Measurements from ENCODE around the gene PLP2. TPM values are rescaled to one million over a fixed set of nuclear protein-coding genes. Genes with fewer than 3 reads are reported as not detected.
A peak's percentile ranks its signal among the peaks of the same experiment; 100 is the strongest.

PLP2 gene
- polyA plus RNA-seq, 3 donors = 280 to 374 (median 330) TPM

DNA sequence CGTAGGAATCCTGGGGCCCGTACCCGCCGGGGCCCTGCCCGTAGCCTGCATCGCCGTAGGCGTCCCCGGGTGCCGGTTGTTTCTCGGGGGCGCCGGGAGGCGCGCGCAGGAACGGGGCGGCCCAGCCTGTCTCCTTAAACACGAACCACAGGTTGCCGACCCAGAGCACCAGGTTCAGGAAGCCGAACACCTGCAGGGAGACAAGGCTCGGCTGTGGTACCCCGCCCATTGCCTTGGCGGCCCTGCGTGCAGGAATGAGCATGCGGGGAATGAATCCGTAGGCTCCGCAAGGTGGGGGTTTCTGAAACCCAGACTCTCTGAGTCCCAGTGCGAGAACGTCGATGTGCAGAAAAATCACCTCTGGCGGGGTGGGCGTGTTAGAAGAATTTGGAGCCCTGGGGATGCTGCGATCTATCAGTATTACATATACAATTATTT lies 19.9 kb downstream of the PLP2 start:
- whole genome bisulfite sequencing (ENCODE audit: insufficient coverage) = under 1% methylated on average over 25 of the region's 34 CpGs
- Mint-ChIP-seq H3K4me3 (peak overlapping the region; percentile 63 to 75), H3K9me3 (peaks cover 0 to 8% (median 4%) of the 10 kb centered on the region in 7 donors), H3K27ac (peak overlapping the region; percentile 37 to 95 (median 77)), H3K36me3 (peaks cover 0 to 2% of the 10 kb centered on the region in 2 donors), H3K27me3 (ENCODE audit: low read depth in 3 of 3) (peaks cover 1 to 8% (median 2%) of the 10 kb centered on the region in 3 donors), H3K4me1 (peaks cover 38% of the 10 kb centered on the region)
- peak overlapping the region; percentile 82 for H3K4me2 ChIP-seq (replicated peaks; ENCODE audit: extremely low read depth, low read length, poor library complexity, severe bottlenecking)
- peak overlapping the region; percentile 49 to 79 (median 49) for H3K4me3 ChIP-seq (replicated peaks in 1 of 3; ENCODE audit: low read depth in 2 of 3, low read length in 3 of 3)
- H3K4me1 ChIP-seq (ENCODE audit: control insufficient read depth in 1 of 2, insufficient read depth in 2 of 2, low read length in 2 of 2) = peaks cover 2 to 35% of the 10 kb centered on the region in 2 donors
- H3K9ac ChIP-seq (ENCODE audit: insufficient read depth, low read length, poor library complexity, severe bottlenecking) = peak overlapping the region; percentile 70
- peak overlapping the region; percentile 84 for H2AFZ ChIP-seq (ENCODE audit: insufficient read depth, low read depth, low read length, poor library complexity, severe bottlenecking)
- no peaks in the 10 kb centered on the region for H3K9me3 ChIP-seq (replicated peaks in 1 of 2; ENCODE audit: control insufficient read depth in 1 of 2, insufficient read depth in 1 of 2, low read length in 2 of 2)
- intact Hi-C loops (cut with micrococcal nuclease) = no loop called here
- peak overlapping the region; percentile 52 to 78 for H3K27ac ChIP-seq (ENCODE audit: low read depth in 1 of 2, low read length in 2 of 2)
- no peaks in the 10 kb centered on the region for H4K20me1 ChIP-seq (ENCODE audit: insufficient read depth, low read length)
- TF ChIP-seq, protein P1, sequence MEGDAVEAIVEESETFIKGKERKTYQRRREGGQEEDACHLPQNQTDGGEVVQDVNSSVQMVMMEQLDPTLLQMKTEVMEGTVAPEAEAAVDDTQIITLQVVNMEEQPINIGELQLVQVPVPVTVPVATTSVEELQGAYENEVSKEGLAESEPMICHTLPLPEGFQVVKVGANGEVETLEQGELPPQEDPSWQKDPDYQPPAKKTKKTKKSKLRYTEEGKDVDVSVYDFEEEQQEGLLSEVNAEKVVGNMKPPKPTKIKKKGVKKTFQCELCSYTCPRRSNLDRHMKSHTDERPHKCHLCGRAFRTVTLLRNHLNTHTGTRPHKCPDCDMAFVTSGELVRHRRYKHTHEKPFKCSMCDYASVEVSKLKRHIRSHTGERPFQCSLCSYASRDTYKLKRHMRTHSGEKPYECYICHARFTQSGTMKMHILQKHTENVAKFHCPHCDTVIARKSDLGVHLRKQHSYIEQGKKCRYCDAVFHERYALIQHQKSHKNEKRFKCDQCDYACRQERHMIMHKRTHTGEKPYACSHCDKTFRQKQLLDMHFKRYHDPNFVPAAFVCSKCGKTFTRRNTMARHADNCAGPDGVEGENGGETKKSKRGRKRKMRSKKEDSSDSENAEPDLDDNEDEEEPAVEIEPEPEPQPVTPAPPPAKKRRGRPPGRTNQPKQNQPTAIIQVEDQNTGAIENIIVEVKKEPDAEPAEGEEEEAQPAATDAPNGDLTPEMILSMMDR (IDR thresholded peaks at IDR 0.05) = no peak
- no peaks in the 10 kb centered on the region for H3K79me2 ChIP-seq (ENCODE audit: insufficient read depth, low read length)
- no peaks in the 10 kb centered on the region for H3K36me3 ChIP-seq (replicated peaks in 1 of 2; ENCODE audit: control insufficient read depth in 1 of 2, insufficient read depth in 2 of 2, low read length in 2 of 2)
- DNase-seq = peak in 1 of 3 donors; percentile 11
- H3K27me3 ChIP-seq (ENCODE audit: control insufficient read depth in 2 of 2, insufficient read depth in 2 of 2, low read length in 2 of 2) = no peaks in the 10 kb centered on the region

- no peak overlapping the region for H3K9ac ChIP-seq (ENCODE audit: insufficient read depth, low read length, poor library complexity, severe bottlenecking)
- WGBS (ENCODE audit: insufficient coverage) = 20% methylated on average over 1 of the region's 10 CpGs
- H3K4me1 ChIP-seq (ENCODE audit: control insufficient read depth in 1 of 2, insufficient read depth in 2 of 2, low read length in 2 of 2) = peaks cover 0 to 32% of the 10 kb centered on the region in 2 donors
- H3K36me3 ChIP-seq (replicated peaks in 1 of 2; ENCODE audit: control insufficient read depth in 1 of 2, insufficient read depth in 2 of 2, low read length in 2 of 2) = no peaks in the 10 kb centered on the region
- peaks cover 0 to 2% of the 10 kb centered on the region in 2 donors for H3K36me3 Mint-ChIP-seq
- H3K4me1 Mint-ChIP-seq = peaks cover 29% of the 10 kb centered on the region
- H3K27me3 ChIP-seq (ENCODE audit: control insufficient read depth in 2 of 2, insufficient read depth in 2 of 2, low read length in 2 of 2) = no peaks in the 10 kb centered on the region
- H3K79me2 ChIP-seq (ENCODE audit: insufficient read depth, low read length) = no peaks in the 10 kb centered on the region
- H3K4me3 Mint-ChIP-seq = no peak overlapping the region
- H3K27ac ChIP-seq (ENCODE audit: low read depth in 1 of 2, low read length in 2 of 2) = no peak overlapping the region
- H3K4me3 ChIP-seq (replicated peaks in 1 of 3; ENCODE audit: low read depth in 2 of 3, low read length in 3 of 3) = no peak overlapping the region
- H2AFZ ChIP-seq (ENCODE audit: insufficient read depth, low read depth, low read length, poor library complexity, severe bottlenecking) = no peak overlapping the region
- no peak overlapping the region for H3K27ac Mint-ChIP-seq
- no peak overlapping the region for H3K4me2 ChIP-seq (replicated peaks; ENCODE audit: extremely low read depth, low read length, poor library complexity, severe bottlenecking)
- intact Hi-C loops (cut with micrococcal nuclease) = no loop called here
- H4K20me1 ChIP-seq (ENCODE audit: insufficient read depth, low read length) = no peaks in the 10 kb centered on the region
- peaks cover 2 to 8% (median 2%) of the 10 kb centered on the region in 3 donors for H3K27me3 Mint-ChIP-seq (ENCODE audit: low read depth in 3 of 3)
- peaks cover 0 to 6% (median 3%) of the 10 kb centered on the region in 7 donors for H3K9me3 Mint-ChIP-seq
- TF ChIP-seq, protein P1 (IDR thresholded peaks at IDR 0.05) = peak; percentile 66
- peak in 1 of 3 donors; percentile 26 for DNase-seq
- H3K9me3 ChIP-seq (replicated peaks in 1 of 2; ENCODE audit: control insufficient read depth in 1 of 2, insufficient read depth in 1 of 2, low read length in 2 of 2) = no peaks in the 10 kb centered on the region
Observed at GRCh38 chrX:49192722-49193328, 21.1 kb downstream of the PLP2 start.

Data from CD14-positive monocyte (primary cell).